22Rv1 (cell line): ENCODE measurements around the gene UPB1.

Experiments used
- H3K27ac ChIP-seq: fragments of 450-650 bp; 2 replicates; pipeline ENCODE4 v1.5.1; 2017
- CTCF ChIP-seq: fragments of 450-650 bp; IDR thresholded peaks from 2 replicates; pipeline ENCODE4 v1.5.1; 2017; ENCODE audit warnings: mild to moderate bottlenecking
- ZFX ChIP-seq: fragments of 450-650 bp; IDR thresholded peaks from 2 replicates; pipeline ENCODE4 v1.6.1; 2017; ENCODE audit warnings: antibody characterized with exemption, borderline replicate concordance

Gene UPB1

GRCh38 chr22:24481641-24482040 lies 13.5 kb upstream of the UPB1 start:
- no peak for TF ChIP-seq ZFX
- no peak overlapping the region for H3K27ac ChIP-seq

GRCh38 chr22:24482575-24482974 lies 12.6 kb upstream of the UPB1 start:
- no peak overlapping the region for H3K27ac ChIP-seq
- TF ChIP-seq CTCF (no peak), ZFX (no peak)

- no peak overlapping the region for H3K27ac ChIP-seq
- TF ChIP-seq CTCF (no peak), ZFX (no peak)
Observed at GRCh38 chr22:24482998-24483397, 12.1 kb upstream of the UPB1 start.

GRCh38 chr22:24483976-24484545 lies 11.1 kb upstream of the UPB1 start:
- H3K27ac ChIP-seq, result no peak overlapping the region
- no peak for TF ChIP-seq ZFX
- no peak for TF ChIP-seq CTCF

GRCh38 chr22:24485170-24485569 lies 10.0 kb upstream of the UPB1 start:
- no peak for TF ChIP-seq CTCF
- no peak for TF ChIP-seq ZFX
- H3K27ac ChIP-seq, result no peak overlapping the region

GRCh38 chr22:24485608-24486007 lies 9.5 kb upstream of the UPB1 start:
- no peak overlapping the region for H3K27ac ChIP-seq

GRCh38 chr22:24486501-24486921 lies 8.6 kb upstream of the UPB1 start:
- no peak overlapping the region for H3K27ac ChIP-seq

More at GRCh38 chr22:24485608-24486007, 9.5 kb upstream of the UPB1 start:
- TF ChIP-seq CTCF, result no peak
- no peak for TF ChIP-seq ZFX

More at GRCh38 chr22:24486501-24486921, 8.6 kb upstream of the UPB1 start:
- TF ChIP-seq CTCF, result no peak
- no peak for TF ChIP-seq ZFX
